HG02759 (cell line): ENCODE results near the gene ELL.
"Not testable (repeated sequence)": the region's sequence is repeated elsewhere in the genome, so short reads cannot be mapped to it uniquely, and the experiment has no call there.

ENCODE experiments used
- ATAC-seq: cut with Tn5 transposase; IDR thresholded peaks from one replicate; pipeline ENCODE4 v1.9.1; 2021; ENCODE audit warnings: mild to moderate bottlenecking, moderate library complexity; ENCODE audit not compliant: unreplicated experiment

ELL gene

DNA sequence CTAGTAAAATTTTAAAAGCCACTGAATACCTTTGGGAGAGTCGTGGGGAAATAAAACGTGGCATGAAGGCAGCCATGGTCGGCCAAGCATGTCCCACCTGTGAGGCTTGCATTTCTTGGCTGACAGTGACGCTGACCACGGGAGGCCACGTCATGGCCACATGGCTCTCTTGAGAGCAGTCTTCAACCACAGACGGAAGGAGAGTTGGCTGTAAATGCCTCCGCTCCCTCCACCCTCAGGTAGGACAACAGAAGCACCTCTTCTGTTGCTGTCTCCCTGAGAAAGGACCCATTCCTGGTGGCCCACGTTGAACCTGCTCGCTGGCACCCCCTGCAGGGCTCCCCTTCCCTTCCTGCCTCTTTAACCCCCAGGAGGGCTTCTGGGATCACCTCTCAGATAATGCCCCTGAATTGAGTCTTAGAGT lies 113.8 kb downstream of the ELL start:
- peak; percentile 77 for ATAC-seq

GRCh38 chr19:18406749-18407148 lies 115.1 kb downstream of the ELL start:
- ATAC-seq, result no peak

GRCh38 chr19:18405754-18406153 lies 116.1 kb downstream of the ELL start:
- ATAC-seq, result not testable (repeated sequence)

DNA sequence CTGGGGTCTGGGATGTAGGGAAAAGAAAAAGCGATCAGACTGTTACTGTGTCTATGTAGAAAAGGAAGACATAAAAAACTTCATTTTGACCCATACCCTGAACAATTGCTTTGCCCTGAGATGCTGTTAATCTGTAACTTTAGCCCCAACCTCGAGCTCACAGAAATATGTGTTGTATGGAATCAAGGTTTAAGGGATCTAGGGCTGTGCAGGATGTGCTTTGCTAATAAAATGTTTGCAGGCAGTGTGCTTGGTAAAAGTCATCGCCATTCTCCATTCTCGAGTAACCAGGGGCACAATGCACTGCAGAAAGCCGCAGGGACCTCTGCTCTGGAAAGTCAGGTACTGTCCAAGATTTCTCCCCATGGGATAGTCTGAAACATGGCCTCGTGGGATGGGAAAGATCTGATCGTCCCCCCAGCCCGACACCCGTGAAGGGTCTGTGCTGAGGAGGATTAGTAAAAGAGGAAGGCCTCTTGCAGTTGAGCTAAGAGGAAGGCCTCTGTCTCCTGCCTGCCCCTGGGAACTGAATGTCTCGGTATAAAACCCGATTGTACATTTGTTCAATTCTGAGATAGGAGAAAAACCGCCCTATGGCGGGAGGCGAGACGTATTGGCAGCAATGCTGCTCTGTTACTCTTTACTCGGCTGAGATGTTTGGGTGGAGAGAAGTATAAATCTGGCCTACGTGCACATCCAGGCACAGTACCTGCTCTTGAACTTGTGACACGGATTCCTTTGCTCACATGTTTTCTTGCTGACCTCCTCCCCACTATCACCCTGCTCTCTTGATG lies 119.2 kb downstream of the ELL start:
- not testable (repeated sequence) for ATAC-seq

DNA sequence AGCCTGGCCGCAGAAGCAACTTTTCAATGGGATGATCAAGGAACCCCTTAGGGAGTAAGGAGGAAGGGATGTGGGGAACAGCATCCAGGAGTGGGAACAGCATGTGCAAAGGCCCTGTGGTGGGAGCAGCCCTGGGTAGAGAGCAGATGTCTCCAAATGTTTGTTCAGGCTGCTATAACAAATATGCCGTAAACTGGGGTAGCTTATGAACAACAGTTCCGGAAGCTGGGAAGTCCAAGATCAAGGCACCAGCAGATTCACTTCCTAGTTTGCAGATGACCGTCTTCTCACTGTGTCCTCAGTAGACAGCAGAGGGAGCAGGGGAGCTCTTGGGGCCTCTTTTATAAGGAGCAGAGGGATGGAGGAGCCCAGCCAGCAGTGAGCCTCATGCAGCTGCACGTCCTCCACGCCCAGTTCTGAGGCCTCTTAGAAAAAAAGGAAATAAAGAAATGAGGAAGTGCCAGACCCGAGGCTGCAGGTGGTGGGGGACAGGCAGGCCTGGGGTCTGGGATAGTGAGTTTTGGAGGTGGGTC lies 120.2 kb downstream of the ELL start:
- ATAC-seq, result peak; percentile 60

DNA sequence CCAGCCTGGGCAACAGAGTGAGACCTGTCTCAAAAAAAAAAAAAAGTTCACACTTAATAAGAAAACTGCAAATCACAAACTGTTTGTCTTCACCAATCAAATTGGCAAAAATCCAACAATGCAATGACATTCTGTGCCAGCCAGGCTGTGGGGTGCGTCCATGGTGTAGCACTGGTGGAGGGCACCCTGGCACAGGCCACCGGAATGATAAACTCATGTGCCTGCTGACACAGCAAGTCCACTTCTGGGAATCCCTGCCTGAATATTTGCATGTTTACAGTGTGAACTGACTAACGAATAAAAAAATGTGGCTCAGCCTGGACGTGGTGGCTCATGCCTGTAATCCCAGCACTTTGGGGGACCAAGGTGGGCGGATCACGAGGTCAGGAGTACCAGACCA lies 122.9 kb downstream of the ELL start:
- no peak for ATAC-seq

GRCh38 chr19:18397242-18398202 lies 124.3 kb downstream of the ELL start, which contains the start of gene LRRC25:
TSS of gene LRRC25 (minus strand) at chr19:18397622. CDS start at chr19:18396963, 659 bp downstream.
- ATAC-seq, result peak; percentile 48

DNA sequence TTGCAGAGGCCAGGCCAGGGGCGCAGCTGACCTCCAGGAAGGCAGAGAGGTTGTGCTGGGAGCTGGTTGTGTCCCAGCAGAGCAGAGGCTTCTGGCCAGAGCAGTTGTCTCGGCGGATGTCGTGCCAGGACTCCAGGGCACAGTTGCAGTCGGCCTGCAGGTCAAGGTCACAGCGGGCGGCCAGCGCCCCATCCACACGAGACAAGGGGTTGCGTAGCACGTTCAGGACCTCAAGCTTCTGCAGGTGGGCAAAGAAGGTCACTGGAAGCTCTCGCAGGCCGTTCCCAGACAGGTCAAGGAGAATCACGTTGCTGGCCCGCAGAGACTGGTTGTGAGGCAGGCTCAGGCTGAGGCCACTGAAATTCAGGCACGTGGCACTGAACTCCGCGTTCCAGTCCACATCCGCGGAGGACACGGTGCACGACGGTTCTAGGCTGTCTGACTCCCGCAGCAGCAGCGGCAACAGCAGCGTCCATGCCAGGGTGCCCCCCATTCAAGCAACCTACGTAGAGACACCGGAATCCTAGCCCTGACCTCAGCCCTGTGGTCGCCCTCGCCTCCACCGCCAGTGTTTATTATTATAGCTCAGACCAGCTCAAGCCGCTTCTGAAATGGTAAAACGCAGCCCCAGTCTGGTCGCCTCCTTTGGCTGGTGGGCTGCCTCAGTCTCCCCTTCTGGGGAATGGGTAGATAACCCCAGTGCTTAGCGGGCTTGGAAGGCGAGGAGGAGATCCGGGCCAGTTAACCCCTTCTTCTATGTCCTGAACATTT lies 125.2 kb downstream of the ELL start:
- ATAC-seq, result no peak

- ATAC-seq, result no peak
These were observed 128.0 kb downstream of the ELL start for GRCh38 chr19:18393836-18394235.

DNA sequence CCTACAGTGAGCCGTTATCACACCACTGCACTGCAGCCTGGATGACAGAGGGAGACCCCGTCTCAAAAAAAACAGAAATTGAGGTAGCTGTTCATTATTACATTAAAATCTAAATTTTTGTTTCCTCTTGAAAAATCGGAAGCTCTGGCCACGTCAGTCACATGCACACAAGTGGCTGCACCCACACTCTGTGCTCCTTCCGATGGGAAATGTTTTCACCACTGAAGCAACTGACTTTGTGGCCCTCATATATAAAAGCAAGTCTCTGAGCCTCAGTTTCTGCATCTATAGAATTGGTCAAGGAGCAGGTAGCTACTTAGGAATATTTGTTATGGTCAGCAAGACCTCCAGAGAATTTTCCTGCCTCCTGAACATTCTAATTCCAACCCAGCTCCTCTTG lies 128.9 kb downstream of the ELL start:
- no peak for ATAC-seq
